Activated CD4-positive, alpha-beta T cell treated with anti-CD3 and anti-CD28 coated beads, Interleukin-2, Interleukin-4, amounts not matched to agents 100 ng/mL and 50 ng/mL, durations not matched to agents 16 hours and 8 hours (primary cell): ENCODE data around the gene DNAH3.
"Not testable (repeated sequence)": the region's sequence is repeated elsewhere in the genome, so short reads cannot be mapped to it uniquely, and the experiment has no call there.

ENCODE experiments used
- DNase-seq: peaks from one replicate; pipeline ENCODE4 v3.0.0-alpha.2; 2020; ENCODE audit warnings: low spot score

The DNAH3 gene

DNA sequence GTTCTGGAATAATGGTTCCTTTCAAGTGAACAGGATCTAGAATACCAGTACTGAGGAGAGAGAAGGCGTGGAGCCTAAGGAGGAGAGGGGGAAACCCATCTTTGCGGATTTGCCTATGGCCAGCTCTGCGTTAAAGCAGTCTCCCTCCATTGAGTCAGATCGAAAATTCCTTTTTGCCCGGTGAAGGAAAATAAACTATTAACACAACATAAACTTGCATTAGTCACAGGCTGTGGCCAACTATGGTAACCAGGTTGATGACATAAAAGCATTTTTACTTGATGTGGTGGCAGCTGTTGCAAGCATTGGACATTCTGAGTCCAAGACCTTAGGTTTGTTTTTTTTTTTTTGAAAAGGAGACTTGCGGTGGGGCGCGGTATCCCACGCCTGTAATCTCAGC lies 16.7 kb upstream of the DNAH3 start:
- no peak for DNase-seq

DNA sequence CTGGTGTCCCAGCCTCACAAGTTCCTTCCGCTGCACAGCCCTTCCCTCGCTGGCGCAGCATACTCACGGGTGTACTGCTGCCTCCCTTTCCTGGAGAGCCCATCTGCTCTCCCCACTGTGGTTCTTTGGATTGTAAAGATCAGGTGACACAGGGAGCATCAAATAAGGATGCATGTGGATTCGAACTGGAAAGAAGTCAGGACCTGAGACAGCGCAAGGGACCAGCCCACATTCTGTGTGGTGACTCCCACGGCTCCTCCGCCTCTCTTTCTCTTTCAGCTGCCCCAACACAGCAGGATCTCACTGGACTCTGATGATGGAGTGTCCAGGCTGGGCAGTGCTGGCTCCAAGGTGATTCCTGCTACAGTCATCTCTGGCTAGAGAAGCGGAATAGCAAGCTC lies 15.9 kb upstream of the DNAH3 start:
- no peak for DNase-seq

DNA sequence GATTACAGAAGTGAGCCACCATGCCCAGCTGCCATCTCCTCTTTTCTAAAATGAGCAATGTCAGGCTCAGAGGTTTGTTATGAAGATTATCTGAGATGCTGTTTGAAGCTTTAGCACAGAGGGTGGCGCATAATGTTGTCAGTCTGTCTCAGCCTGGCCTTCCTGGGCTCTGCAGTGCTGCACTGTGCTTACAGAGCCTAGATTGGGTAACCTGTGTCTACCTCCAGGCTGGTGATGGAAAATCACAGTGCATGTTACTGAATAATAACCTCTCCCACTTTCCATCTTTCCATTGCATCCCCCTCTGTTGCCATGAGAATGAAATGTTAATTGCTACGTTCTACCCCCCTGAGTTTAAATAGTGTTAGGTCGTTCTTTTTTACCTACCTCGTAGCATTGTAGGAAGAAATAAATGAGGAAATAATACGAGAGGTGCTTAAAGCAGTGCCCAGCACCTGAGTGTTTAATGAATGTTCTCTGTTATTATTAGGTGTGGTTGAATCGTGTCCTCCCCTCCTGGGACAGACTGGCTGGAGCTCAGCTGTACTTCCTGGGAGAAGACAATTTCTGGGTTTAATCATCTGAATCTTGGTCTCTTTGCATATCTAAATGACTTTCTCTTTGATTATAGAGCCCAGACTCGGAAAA lies 14.0 kb upstream of the DNAH3 start:
- DNase-seq: no peak

DNA sequence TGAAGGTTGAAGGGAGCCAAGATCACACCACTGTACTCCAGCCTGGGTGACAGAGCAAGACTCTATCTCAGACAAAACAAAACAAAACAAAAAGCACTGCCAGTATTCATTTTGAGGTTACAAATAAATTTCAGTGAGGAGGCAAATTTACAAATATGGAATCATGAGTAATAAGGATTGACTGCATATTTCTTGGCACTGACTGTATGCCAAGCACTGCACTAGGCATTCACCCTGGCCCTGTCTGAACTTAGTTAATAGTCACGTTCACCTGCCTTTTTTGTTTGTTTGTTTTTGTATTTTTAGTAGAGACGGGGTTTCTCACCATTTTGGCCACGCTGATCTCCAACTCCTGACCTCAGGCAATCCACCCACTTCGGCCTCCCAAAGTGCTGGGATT lies 12.9 kb upstream of the DNAH3 start:
- DNase-seq: no peak

DNA sequence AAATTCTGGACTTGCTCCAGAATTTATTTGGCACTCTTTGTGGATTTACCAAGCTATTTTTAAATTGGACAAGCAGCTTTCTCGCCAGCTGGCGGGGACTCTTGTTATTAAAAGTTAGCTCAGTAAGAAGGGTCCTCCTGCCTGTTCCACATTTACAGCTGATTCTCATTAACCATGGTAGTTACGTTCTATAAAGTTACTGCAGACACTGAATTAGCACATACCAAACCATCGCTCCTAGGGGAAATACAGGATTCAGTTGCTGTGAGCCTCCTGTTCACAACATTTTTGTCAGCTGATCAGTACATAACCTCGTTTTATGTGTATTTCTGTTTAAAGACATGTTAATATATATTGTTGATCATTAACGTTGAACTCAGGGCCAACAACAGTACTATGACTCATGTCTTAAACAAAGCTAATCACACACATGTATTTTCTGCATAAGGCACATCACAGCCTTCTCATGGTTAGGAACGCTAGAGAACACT lies 12.1 kb upstream of the DNAH3 start:
- DNase-seq: no peak

DNA sequence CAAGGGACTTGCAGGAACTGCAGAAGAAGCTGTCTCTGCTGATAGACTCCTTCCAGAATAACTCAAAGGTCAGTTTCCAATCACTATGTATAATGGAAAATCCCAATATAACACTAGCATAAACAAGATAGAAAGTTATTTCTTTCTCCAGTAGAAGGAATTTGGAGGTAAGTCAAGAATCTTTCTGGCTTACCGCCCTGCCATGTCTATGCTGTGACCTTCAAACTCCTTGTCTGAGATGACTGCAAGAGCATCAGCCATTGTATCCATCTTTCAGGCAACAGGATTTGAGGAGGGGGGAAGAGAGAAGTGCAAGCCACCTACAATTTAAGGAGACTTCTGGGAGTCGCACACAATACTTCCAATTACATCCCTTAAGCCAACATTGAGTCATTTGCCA lies 10.6 kb upstream of the DNAH3 start:
- no peak for DNase-seq

DNA sequence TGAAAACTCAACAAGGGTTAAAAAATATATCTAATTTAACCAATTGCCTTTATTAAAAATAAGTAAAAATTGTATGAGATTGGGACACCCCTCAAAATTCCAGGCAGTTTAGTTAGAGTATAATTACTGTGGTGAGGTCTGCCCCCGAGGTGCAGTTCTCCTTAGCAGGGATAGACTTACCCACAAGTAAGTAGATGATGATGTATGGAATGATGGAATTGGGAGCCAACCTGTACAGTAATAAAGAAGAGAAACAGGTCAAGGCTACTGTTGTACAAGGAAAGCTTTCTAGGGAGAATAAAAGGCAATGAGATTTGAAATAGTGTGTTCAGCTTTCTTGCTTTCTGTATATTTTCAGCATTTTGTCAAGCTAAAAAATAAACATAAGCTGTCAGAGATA lies 9.6 kb upstream of the DNAH3 start:
- no peak for DNase-seq

DNA sequence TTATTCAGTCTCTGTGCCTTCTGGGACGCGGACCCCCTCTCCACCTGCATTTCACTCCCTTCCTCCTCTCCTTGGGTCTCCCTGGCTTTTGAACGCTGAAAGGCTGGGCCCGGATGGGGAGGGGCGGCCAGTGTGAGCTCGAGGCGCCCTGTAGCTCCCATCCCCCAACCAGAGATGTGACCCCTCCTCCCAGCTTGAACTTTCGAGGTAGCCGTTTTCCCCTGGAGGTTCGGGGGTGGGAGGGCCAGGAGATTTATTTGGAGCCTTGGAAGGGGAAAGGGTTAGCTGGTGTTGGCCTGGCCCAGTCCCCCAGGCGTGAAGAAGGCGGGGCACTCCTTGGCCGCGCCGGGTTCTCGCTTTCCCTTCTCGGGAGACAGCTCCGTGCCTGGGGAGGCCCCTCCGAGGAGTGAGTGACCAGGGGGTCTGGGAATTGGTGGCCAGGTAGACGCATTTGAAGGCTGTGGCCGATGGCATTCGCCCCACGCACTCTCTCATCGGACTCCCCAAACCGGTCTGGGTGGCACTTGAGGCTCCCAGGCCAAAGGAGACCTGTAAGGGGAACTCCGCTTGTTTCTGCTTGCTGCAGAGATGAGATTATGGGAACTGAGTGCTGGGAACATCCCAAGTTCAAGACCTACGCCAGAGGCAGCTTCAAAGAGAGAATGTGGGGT lies 8.8 kb upstream of the DNAH3 start:
- DNase-seq: no peak

DNA sequence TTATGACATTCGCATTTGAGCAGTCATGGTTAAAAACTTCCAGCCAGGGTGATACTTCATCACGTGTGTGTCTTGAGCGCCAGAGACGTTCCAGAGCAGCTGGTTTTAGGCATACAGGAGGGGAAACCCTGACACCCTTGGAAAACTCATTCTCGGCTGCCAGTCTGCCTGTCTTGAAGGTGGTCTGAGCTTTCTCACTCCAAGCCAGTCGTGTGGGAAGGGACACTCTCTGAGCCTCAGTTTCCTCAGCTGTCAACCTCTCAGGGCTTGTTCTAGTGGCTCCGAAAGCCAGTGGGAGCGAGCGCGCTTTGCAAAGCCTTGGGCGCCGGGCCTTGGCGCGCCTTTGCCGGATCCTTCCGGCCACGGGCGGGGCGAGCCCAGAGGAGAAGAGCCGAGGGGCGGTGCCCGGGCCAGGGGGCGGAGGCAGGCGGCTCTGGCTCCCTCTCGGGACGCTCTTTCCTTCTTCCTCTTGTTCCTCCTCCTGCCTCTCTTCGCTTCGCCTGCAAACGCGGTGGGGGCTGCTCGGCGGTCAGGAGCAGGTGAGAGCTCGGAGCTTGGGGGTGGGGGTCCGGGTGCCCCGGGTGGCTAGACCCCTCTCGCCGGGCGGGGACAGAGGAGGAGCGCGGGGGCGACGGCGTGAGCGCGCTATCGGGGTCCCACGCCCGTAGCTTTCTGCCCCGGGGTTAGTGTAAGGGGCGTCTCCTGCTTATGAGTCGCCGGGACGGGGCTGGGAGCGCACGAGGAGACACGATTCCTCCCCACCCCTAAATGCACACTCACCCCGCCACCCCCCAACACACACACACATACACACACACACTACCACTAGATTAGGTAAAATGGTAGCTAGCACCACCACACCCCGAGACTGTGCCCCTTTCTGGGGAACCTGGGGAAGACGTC lies 7.8 kb upstream of the DNAH3 start, which contains the start of gene LDAF1:
Gene LDAF1 (plus strand): TSS at position 467 of the 903 bp plus-strand sequence. CDS start 2,509 bp downstream, outside the sequence.
- peak; percentile 75 for DNase-seq

DNA sequence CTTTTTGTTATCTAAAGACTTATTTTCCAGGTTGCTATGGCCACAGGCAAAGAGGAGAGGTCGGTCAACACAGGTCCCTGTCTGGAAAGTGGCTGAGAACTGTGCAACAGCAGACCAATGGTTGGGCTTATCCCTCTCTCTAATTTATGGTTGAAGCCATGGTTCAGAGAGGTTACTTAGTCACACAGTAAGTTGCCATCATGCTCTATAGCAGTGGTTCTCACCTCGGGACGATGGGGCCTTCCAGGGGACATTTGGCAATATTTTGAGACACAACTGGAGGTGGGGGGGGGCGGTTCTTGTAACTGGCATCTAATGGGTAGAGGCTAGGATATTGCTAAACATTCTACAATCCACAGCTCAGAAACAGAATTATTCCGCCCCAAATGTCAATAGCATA lies 7.0 kb upstream of the DNAH3 start:
- DNase-seq: no peak

DNA sequence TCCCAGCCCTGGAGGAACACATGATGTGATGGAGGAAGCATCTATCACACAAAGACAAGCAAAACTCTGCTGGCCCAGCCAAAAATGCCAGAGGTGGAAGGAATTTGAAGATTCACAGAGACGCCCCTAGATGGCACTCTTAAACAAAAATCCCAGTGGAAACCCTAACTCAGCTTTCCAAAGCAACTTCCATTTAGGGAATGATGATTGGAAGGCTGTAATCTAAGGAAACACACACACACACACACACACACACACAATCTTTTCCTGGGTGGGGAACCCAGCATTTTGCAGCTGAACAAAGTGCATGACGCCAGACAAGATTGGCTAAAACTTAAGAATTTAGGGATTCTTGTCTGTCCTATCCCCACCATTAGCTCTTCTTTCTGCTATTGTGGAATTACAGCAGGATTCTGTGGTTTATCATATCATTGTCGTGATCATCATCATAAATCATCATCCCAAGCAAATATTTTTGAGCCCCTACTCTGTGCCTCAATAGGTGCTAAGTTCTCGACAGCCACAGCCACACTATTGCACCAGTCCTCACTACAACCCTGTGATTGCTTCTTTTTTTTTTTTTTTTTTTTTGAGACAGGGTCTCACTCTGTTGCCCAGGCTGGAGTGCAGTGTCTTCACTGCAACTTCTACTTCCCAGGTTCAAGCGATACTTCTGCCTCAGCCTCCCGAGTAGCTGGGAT lies 6.3 kb upstream of the DNAH3 start:
- DNase-seq: peak; percentile 18

DNA sequence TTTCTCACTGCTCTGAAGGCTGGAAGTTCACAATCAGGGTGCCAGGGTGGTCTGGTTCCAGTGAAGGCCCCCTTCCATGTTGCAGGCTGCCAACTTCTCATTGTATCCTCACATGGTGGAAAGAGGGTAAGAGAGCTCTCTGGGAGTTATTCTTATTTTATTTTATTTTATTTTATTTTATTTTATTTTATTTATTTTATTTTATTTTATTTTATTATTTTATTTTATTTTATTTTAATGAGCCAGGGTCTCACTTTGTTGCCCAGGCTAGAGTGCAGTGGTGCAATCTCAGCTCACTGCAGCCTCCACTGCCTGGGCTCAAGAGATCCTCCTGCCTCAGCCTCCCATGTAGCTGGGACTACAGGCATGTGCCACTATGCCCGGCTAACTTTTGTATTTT lies 5.4 kb upstream of the DNAH3 start:
- not testable (repeated sequence) for DNase-seq

DNA sequence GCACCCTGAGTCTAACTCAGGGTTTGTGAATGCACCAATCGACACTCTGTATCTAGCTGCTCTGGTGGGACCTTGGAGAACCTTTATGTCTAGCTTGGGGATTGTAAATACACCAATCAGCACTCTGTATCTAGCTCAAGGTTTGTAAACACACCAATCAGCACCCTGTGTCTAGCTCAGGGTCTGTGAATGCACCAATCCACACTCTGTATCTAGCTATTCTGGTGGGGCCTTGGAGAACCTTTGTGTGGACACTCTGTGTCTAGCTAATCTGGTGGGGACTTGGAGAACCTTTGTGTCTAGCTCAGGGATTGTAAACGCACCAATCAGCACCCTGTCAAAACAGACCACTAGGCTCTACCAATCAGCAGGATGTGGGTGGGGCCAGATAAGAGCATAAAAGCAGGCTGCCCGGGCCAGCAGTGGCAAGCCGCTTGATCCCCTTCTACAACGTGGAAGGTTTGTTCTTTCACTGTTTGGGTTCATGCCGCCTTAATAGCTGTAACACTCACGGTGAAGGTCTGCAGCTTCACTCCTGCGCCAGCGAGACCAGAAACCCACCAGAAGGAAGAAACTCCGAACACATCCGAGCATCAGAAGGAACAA lies 2.6 kb upstream of the DNAH3 start:
- DNase-seq: not testable (repeated sequence)

DNA sequence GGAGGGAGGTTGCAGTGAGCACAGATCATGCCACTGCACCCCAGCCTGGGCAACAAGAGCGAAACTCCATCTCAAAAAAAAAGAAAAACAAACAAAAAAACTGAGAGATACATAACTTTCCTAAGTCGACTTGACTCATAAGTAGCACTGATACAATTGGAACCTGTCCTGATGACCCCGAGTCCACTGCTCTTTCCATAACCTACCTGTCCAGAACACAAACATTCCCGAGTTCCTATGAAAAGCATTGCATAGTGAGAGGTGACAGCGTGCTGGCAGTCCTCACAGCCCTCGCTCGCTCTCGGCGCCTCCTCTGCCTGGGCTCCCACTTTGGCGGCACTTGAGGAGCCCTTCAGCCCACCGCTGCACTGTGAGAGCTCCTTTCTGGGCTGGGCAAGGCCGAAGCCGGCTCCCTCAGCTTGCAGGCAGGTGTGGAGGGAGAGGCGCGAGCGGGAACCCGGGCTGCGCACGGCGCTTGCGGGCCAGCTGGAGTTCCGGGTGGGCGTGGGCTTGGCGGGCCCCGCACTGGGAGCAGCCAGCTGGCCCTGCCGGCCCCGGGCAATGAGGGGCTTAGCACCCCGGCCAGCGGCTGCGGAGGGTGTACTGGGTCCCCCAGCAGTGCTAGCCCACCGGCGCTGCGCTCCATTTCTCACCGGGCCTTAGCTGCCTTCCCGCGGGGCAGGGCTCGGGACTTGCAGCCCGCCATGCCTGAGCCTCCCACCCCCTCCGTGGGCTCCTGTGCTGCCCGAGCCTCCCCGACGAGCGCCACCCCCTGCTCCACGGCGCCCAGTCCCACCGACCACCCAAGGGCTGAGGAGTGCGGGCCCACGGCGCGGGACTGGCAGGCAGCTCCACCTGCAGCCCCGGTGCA lies 1.7 kb upstream of the DNAH3 start:
- not testable (repeated sequence) for DNase-seq

DNA sequence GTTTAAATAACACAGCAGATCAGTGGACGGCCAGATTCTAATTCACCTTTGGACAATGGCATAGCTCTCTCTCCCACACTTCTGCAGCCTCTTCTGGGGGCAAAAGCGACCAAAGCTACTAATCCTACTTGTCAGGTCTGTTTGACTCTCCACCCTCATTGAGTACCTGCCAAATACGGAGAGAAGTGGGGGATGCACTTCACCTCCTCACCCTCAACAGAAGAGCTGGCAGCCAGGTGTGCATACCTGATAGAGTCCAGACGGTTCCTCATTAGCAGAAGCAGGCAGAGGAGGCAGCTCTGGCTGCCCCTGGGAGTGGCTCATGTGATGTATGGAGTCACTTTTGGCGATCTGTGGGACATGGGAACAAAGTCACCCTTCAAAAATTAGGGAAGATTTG lies 4.9 kb downstream of the DNAH3 start:
- no peak for DNase-seq

DNA sequence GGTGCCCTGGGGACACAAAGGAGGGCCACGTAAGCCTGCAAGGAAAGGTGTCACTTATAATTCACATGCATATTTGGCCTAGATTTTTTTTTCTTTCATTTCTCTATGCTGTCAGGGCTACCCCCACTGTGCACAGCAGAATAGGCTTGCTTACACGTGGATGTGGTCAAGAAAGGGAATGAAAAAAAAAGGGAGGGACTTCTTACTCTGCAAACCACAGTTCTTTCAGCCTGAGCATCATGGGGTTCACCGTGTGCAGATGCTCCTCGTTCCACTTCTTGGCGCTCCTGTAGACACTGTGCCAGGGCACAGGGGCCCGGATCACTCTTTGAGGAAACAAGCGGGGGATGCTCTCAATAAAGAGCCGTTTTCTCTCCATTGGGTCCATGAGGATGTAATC lies 16.6 kb downstream of the DNAH3 start:
- DNase-seq: no peak

DNA sequence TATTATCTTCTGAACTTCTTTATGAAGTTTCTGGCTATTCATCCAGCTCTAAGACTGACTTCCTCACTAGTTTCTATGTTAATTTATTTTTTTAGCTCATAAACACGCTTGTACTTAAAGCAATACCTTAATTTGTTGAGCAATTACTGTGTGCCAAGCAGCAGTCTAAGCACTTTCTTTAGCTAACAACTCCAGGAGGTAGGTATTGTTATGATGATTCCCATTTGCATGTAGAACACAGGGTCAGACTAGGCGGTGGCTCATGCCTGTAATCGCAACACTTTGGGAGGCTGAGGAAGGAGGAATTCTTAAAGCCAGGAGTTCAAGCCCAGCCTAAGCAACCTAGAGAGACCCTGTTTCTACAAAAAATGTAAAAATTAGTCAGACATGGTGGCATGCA lies 19.8 kb downstream of the DNAH3 start:
- DNase-seq: no peak

DNA sequence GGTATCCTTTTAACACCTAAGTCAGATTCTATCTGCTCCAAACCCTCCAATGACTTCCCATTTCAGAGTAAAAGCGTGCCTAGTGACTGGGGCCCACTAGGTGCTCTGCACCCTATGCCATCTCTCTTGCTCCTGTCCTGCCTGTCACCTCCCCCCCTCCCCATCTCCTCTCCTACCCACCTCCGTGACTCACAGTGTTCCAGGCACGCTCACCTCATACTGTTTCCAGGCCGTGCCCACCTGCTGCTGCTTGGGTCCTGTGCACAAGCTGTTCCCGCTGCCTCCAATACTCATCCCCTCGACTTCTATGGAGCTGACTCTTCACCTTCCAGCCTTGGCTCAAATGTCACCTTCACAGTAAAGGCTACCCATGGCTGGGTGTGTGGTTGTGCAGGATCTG lies 21.7 kb downstream of the DNAH3 start:
- no peak for DNase-seq

DNA sequence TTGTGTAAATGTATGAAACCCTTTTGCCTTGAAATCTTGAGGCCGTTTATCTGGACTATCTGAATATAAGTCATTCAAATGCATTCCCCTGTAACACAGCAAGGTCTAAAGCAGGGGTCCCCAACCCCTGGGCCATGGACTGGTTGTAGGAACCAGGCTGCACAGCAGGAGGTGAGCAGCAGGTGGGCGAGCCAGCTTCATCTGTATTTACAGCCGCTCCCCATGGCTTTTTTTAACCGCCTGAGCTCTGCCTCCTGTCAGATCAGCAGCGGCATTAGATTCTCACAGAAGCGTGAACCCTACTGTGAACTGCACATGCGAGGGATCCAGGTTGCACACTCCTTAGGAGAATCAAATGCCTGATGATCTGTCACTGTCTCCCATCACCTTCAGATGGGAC lies 24.1 kb downstream of the DNAH3 start:
- DNase-seq: no peak

DNA sequence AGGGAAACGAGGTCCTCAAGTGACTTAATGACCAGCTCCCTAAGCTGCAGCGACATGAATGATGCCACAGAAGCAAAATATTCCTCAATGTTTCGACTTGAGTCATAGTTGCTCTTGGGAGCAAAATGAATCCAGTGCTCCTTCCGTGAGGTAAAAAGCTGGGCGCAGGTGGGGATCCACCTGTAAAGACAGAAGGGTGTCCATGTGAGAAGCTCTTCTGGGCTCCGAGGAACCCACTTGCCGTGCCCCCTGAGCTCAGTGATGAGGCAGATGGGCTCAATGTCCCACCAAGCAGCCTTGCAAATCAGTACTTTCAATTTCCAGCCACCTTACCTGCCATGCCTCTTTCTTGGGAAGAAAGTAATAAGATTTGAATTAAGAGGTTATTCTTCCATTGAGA lies 25.5 kb downstream of the DNAH3 start:
- DNase-seq: no peak
